HG02981 (cell line): Measurements from ENCODE around the gene VTI1A.
A peak's percentile ranks its signal among the peaks of the same experiment; 100 is the strongest.
"Not testable (repeated sequence)": the region's sequence is repeated elsewhere in the genome, so short reads cannot be mapped to it uniquely, and the experiment has no call there.

Experiments
- ATAC-seq: cut with Tn5 transposase; IDR thresholded peaks from one replicate; pipeline ENCODE4 v1.9.1; 2021; ENCODE audit warnings: mild to moderate bottlenecking, moderate library complexity; ENCODE audit not compliant: unreplicated experiment

The VTI1A gene

DNA sequence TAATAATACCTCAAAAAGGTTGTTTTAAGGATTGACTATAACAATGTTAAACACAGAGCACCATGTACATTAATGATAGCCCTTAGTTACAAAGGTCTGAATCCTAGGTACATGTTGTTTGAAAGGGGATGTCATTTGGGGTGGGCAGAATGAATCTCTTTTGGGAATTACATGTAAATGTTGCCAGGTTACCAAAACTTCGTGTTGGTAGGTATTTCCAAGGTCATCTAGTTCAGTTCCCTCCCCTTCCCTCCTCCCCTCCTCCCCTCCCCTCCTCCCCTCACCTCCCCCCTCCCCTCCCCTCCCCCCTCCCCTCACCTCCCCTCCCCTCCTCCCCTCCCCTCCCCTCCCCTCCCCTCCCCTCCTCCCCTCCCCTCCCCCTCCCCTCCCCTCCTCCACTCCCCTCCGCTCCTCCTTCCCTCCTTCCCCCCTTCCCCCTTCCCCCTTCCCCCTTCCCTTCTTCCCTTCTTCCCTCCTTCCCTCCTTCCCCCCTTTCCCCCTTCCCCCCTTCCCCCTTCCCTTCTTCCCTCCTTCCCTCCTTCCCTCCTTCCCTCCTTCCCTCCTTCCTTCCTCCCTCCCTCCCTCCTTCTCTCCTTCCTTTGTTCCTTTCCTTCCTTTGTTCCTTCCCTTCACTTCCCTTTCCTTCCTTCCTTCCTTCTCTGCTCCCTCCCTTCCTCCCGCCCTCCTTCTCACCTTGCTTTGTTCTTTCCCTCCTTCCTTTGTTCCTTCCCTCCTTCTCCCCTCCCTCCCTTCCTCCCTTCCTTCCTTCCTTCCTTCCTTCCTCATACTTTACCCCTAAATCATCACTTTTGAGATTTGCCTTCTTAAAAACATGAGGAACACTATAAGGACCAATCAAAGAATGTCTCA is 8.1 kb downstream of the VTI1A start:
- no peak for ATAC-seq

DNA sequence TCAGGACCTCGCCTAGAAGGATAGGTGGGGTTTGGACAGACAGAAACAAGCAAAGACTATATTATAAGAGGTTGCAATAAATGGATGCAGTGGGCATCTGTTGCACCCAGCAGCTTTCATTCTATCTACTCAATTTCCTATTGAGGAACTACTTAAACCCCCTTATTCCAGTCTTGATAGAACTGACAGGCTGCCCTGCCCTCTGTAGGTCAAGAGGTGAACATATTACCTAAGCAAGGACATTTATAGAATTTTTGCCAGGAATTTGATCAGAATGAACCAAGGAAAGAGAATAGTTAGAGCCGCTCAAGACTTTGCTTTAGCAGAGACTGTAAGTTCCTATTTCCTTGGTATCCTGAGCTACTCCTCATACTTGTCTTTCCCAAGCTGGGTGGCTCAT is 9.5 kb downstream of the VTI1A start:
- no peak for ATAC-seq

DNA sequence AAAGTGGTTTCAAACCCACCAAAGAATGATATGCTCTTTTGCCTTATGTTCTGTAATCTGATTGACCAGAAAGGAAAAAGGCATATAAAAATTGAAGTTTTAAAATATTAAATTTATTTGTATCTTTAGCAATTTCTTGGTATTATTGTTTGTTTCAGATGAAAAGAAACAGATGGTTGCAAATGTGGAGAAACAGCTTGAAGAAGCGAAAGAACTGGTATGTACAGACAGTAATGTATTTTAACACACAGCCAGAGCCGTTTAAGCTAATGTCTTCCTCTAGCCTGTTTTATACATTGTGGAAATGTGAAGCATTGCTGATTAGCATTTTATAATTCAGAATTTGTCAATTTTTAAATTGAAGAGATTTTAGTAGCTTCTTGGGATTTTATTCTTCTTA is 13.4 kb downstream of the VTI1A start:
- ATAC-seq, result no peak

DNA sequence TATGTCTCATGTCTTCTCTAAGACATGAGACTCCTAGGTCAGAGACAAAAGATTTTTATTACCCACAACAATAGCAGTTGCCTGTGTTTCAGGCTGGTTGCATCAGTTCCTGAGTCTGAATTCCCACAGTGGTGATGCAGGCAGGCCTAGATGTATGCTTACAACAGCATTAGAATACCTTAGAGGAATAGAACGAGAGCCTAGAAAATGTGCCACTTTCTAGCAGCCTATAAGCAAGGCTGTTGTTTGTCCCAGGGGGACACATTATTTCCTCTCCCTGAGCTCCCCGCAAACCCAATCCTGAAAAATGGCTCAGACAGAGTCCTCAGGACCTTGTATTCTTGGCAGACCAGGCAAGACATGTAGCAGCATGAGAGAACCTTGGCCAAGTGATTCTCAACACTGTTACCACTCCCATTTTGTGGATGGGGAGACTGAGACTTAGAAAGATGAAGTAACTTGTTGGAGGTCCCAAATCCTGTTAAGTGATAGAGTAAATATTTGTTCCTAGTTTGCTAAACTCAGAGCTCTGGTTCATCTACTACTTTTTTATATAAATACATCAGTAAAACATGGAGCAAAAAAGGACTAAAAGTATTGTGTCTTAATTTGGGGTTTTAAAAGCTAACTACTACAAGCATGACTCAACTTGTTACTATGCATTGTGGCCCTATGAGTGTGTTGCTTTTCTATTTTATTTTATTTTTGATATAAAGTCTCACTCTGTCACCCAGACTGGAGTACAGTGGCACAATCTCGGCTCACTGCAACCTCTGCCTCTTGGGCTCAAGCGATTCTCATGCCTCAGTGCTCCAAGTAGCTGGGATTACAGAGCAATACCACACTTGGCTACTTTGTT is 14.2 kb downstream of the VTI1A start:
- ATAC-seq, result no peak

DNA sequence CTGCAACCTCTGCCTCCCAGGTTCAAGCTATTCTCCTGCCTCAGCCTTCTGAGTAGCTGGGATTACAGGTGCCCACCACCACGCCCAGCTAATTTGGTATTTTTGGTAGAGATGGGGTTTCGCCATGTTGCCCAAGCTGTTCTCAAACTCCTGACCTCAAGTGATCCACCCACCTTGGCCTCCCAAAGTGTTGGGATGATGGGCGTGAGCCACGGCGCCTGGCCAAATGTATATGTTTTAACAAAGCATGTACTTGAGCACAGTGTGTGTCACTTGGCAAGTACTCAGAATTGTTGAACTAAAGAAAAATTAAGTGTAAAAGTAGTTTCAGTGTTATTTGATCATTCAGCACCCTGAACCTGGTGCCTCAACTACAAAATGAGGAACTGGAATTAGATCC is 17.1 kb downstream of the VTI1A start:
- ATAC-seq, result not testable (repeated sequence)

DNA sequence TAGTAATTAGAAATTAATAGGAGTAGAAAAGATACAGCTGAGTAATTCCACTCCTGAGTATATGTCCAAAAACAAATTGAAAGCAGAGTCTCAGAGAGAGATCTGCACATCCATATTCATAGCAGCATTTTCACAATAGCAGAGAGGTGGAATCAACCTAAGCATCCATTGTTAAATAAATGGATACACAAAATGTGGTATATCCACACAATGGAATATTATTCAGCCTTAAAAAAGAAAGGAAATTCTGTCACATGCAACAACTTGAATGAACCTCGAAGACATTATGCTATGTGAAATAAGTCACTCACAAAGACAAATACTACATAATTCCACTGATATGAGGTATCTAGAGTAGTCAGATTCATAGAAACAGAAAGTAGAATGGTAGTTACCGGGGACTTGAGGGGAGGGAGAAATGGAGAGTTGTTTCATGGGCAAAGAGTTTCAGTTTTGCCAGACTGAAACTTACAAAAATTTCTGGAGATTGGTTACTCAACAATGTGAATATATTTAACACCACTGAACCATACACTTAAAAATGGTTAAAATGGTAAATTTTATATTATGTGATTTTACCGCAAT is 18.4 kb downstream of the VTI1A start:
- ATAC-seq, result no peak

DNA sequence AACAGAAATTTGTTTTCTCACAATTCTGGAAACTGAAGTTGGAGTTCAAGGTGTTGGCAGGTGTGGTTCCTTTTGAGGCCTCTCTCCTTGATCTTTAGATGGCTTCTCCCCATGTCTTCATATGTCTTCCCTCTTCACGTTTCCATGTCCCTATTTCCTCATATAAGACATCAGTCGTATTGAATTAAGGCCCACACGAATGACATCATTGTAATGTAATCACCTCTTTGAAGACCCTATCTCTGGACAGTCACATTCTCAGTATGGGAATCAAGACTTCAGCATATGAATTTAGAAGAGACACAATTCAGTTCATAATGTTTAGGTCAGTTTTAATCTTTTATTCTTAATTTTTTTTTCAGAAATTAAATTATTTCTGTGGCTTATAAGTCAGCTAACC is 19.8 kb downstream of the VTI1A start:
- no peak for ATAC-seq

DNA sequence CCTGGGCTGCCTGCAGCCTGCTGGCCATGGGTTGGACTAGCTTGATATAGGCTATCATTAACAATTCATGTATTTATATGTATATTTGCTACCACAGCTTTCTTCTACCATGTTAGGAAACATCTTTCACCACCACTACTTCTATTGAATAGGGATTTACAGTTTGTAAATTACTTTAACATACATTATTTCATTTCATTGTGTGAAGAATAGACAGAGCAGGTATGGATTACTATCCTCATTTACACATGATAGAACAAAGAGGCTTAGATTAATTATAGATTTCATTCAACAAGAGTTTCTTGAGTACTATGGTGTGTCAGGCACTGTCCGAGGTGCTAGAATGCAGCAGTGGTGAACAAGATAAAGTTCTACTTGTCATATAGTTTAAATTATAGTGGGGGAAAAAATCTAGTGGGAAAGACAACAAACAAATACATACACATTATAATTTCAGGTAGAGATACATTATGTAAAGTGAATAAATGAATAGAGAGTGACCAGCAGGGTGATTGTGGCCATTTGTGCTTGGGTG is 20.6 kb downstream of the VTI1A start:
- ATAC-seq, result no peak

DNA sequence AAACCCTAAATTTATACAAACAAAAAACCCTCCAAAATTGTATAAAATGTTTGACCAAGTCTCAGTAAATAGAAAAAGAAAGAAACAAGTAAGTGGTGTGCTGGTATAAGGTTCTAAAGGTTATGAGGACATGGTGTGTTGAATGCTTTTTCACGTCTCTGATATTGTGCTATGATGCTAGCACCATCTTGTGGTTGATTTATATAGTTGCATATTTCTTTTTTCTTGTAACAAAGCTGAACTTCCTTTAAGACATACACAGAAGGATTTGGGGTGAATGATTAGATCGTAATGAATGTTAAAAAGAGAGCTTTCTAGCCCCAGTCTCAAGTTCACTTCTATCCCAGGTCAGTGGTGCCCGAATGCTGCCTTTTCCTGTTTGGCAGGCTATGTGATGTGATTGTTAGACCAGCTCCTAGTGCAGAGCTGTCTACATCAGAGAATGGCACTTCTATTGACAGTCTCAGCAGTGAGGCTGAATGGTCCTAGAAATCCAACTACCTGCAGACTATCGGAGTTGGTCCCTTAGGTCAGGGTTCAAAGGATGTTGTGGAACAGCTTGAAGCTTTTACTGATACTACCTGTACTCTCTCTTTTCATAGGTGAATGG is 25.0 kb downstream of the VTI1A start:
- ATAC-seq, result peak; percentile 80

DNA sequence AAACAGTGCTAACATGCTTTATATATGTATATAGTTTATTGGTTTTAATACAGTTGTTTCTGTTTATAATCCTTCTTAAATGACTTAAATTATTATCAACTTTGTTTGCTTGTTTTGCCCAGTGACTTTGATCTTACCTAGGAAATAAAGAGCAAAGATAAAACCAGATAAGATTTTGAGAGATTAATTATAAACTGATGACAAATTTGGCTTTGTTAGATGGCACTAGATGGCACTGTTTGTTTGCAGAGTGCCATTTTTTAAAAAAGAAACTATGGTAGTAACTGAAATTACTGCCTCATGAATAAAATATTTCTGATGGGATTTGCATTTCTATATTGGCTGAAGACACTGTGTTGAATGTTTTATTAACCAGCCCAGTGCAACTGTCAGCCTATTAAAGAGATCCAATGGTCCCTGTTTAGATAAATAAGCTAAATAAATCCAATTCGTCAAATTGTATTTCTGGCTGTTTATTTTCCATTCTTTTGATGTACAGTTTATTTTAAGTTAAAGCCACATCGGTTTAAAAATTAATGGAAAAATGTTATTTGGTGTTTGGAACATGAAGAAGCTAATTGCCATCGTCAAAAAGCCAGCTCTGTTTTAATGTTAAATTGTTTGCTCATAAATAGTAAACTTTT is 28.7 kb downstream of the VTI1A start:
- ATAC-seq, result no peak

DNA sequence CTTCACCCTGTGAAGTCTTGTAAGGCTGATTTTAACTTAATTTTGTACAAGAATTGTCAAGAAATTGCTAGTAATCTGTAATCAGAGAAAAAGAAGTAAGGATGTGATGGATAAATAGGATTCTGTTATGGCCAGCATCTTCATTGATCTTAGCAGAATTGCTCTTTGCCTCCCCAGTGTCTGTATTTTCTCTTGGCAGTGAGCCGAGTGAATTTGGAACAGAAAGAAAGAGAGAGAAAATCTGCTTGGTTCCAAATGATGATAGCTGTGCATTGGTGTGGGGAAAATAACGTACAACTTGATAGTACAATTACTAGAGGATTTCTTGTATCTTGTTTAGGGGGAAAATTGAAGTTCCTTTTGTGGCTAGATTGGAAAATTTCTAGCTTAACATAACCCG is 34.6 kb downstream of the VTI1A start:
- ATAC-seq, result no peak

DNA sequence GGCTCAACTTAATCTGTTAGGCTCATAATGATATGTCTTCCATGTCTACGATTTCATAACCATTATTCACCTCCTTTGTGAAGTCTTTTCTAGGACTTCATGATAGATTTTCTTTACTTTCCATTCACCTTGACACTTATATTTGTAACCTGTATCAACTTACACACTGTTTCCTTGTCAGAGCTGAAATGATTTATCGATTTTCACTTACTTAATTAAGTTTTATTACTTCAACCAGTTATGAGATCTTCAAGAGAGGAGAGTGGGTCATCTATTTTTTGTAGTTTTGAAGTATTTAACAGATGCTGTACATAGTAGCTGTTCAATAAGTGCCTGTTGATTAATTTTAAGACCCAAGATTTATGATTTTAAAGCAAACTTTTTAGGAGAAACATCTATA is 37.4 kb downstream of the VTI1A start:
- no peak for ATAC-seq

DNA sequence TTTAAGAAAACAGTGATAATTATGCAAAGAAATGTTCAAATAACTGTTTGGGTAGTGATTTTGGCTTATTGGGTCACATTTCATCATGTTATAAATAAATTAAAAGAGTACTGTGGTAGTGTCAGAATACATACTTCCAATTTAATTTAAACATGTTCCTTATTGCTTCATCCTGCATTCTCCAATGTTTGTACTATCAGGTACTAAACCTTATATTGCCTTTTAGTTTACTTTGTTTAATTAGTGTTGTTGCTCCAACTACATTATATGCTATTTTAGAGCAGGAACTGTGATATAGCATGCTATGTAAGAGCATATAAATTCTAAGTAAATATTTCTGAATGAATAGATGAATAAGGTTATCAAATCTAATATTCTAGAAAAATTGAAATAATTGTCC is 40.9 kb downstream of the VTI1A start:
- ATAC-seq, result no peak

DNA sequence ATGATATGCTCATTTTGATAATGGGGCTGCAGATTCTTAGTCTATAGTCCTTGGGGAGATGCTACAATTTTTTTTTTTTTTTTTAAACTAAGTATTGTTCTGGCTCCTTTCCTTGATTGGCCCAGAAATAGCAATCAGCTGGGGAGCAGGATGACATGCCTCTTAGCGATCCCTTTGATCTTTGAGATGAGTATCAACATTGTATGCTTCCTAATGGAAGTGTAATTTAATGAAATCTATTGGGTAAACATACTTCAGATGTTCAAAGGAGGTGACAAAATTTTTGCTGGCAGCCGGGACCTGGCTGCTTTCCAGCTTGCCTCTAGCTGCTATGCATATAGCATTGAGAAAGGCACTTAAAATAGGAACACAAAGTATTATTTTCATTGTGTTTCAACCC is 43.5 kb downstream of the VTI1A start:
- ATAC-seq, result no peak

DNA sequence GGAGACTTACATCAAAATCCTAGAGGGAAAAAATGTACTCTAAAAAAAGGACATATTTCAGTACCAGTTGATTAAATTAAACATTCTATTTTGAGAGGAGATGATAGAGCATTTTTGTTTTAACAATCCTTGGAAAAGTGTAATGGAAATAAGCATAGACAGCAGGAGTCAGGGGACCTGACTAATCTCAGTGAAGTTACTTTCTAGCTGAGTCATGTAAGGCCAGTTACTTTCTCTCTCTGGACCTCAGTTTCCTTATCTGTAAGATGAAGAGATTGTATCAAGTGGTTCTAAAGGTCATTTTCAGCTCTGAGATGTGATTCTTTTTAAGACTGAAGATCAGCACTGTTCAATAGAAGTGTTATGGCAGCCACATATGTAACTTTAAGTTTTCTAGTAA is 44.1 kb downstream of the VTI1A start:
- ATAC-seq, result no peak

DNA sequence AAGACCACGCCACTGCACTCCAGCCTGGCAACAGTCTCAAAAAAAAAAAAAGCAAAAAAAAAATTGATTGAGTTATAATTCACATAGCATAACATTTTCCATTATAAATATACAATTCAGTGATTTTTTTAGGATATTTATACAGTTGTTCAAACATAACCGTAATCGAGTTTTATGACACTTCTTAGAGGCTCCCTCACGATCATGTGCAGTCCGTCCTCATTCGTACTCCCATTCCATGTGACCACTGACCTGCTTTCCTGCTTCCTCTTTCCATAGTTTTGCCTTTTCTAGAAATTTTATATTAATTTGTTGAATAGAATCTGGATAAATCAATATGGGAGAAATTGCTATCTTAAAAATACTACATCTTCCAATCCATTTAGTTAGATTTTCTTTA is 45.7 kb downstream of the VTI1A start:
- ATAC-seq, result no peak

DNA sequence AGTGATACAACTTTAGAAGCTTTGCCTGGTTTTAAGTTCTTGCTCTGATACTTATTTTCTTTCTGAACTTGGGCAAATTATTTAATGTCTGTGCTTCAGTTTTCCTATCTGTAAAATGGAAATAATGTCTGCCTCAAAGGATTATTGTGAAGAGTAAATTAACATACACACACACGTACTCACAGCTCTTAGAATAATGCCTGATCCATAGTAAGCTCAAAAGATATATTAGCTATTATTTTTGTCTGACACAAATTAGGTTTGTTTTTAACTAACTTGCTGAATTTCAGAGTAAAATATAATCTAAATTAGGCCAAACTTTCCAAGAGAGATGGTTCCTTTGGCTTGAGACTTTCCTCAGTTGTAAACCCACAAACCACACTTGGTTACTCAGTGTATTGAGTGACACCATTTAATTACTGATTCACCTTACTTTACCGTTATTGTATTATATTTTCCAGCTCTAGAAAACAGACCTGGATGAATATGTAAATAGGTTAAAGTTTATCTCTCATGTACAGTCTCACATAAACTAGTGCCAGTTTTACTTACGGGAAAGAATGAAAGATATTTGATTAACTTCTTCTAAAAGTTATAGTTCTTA is 50.4 kb downstream of the VTI1A start:
- ATAC-seq, result peak; percentile 82

DNA sequence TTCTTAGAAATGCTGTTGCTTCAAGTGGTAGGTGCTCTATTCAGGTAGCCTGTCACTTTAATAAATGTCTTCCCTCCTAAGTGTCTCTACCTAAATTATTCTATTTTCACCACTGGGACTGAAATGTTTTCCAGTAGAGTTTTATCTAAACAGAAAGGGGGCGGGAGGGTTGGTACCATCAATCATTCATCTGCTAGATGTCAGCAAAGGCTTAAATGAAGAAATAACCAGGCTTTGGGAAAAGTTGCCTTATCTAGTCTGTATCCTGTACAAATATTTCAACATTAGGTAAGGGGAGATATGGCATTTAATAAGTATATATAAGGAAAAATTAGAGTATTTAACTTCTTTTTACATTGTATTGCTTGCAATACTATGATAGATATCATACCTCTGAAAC is 51.8 kb downstream of the VTI1A start:
- ATAC-seq, result no peak

DNA sequence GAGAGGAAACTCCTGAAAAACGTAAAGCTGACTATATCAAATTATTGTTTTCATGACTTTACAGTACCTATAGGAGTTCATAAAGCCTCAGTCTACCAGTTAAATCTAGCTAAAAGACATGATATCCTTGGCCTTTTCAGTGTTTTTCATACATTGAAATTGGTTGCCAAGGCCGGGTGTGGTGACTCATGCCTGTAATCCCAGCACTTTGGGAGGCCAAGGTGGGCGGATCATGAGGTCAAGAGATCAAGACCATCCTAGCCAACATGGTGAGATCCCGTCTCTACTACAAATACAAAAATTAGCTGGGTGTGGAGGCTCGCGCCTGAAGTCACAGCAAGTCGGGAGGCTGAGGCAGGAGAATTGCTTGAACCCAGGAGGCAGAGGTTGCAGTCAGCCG is 53.0 kb downstream of the VTI1A start:
- not testable (repeated sequence) for ATAC-seq

DNA sequence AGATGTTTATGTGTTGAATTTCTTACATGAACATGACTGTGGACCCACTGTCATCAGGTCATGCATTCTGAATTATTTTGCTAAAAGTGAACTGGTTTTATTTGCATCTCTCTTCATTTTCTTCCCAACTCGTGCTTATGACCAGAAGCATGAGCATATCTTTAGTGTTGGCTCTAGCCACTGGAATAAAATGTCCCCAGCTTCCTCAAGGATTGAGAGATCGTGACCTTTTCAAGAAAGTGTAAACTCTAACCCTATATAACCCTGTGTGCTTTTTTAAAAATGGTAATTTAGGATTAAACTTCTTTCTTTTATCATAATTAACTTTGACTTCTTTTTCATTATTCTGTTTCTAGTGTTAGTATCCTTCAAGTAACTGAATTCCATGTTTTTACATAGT is 55.5 kb downstream of the VTI1A start:
- no peak for ATAC-seq
